Transverse colon (tissue), 4 donors: Measurements from ENCODE around the gene HYAL3. TPM values are rescaled to one million over a fixed set of nuclear protein-coding genes. Genes with fewer than 3 reads are reported as not detected.

Source experiments
- DNase-seq: peaks from one replicate; pipeline ENCODE4 v3.0.0-alpha.2; 2019
- H3K27ac ChIP-seq, 4 donors: fragments of 200-600 bp; sonication (generic); 2 replicates each; pipeline ENCODE4 v1.5.1; 2016 to 2018; ENCODE audit warnings: inconsistent platforms in 4 of 4
- H3K27me3 ChIP-seq: fragments of 200-600 bp; sonication (generic); 2 replicates; pipeline ENCODE4 v1.5.1; 2017; ENCODE audit warnings: inconsistent platforms
- H3K36me3 ChIP-seq, 4 donors: fragments of 200-600 bp; sonication (generic); 2 replicates each; pipeline ENCODE4 v1.5.1; 2017 to 2019; ENCODE audit warnings: inconsistent platforms in 4 of 4
- H3K4me1 ChIP-seq, 4 donors: fragments of 200-600 bp; sonication (generic); 2 replicates each; pipeline ENCODE4 v1.5.1; 2017 to 2020; ENCODE audit warnings: inconsistent platforms in 4 of 4
- H3K4me3 ChIP-seq, 4 donors: fragments of 200-600 bp; sonication (generic); 1 replicate in 1 of 4; 2 replicates in 3 of 4; pipeline versions ENCODE4 v1.5.1 to v1.6.1; 2017 to 2019; ENCODE audit warnings: inconsistent platforms in 4 of 4
- H3K9me3 ChIP-seq, 2 donors: fragments of 200-600 bp; sonication (generic); 2 replicates each; pipeline ENCODE4 v1.5.1; 2017 to 2019; ENCODE audit warnings: inconsistent platforms in 2 of 2
- EP300 ChIP-seq: sonication (generic); formaldehyde crosslinking; IDR thresholded peaks from one replicate; pipeline ENCODE4 v1.6.1; 2017; ENCODE audit warnings: antibody characterized with exemption, low read depth
- POLR2A ChIP-seq: fragments of 450-650 bp; IDR thresholded peaks from one replicate; pipeline ENCODE4 v1.6.1; 2016; ENCODE audit warnings: antibody characterized with exemption, mild to moderate bottlenecking, moderate library complexity
- POLR2AphosphoS5 ChIP-seq, 3 donors: sonication (generic); formaldehyde crosslinking; IDR thresholded peaks; one replicate each; pipeline ENCODE4 v1.6.1; 2016; ENCODE audit warnings: antibody characterized with exemption in 3 of 3
- WGBS, 2 donors: methylation state at CpG; one replicate each; pipeline ENCODE4 v1.1.5; 2018; ENCODE audit warnings: low coverage in 1 of 2; 5-methylcytosine and 5-hydroxymethylcytosine counted together
- in situ Hi-C, 4 donors: fragments of 200-750 bp; cut with MboI; loops; one replicate each; pipeline versions ENCODE4 v1.15.0 to v1.15.1; 2017; ENCODE audit warnings: low sequenced_read_pairs in 3 of 4, low pct_ligation_motif_present in 1 of 4, low pct_unique_long_range_greater_than_20kb in 1 of 4
- intact Hi-C: fragments of 100-400 bp; cut with DNase I; formaldehyde crosslinking; loops from one replicate; pipeline ENCODE4 v1.15.1; 2023; ENCODE audit warnings: low total_unique reads
- total RNA-seq, 4 donors: library from RNA; depleted of rRNA; stranded (reverse); fragments of >200 nt; gene quantifications; one replicate each; pipeline ENCODE4 v1.1.0, GENCODE V29; 2016
- TF ChIP-seq, protein P1 (sequence below), 5 experiments: fragments of 200-600 bp in 3 of 5; fragments of 450-650 bp in 2 of 5; sonication (generic) in 3 of 5; IDR thresholded peaks; 1 replicate in 2 of 5; 2 replicates in 3 of 5; pipeline ENCODE4 v1.5.1; 2016 to 2017; ENCODE audit warnings: antibody characterized with exemption in 5 of 5, inconsistent platforms in 3 of 5, mild to moderate bottlenecking in 2 of 5, moderate library complexity in 1 of 5

Gene HYAL3
- total RNA-seq, 4 donors from 2014 or later: 0.79 to 11.2 (median 3.8) TPM

DNA sequence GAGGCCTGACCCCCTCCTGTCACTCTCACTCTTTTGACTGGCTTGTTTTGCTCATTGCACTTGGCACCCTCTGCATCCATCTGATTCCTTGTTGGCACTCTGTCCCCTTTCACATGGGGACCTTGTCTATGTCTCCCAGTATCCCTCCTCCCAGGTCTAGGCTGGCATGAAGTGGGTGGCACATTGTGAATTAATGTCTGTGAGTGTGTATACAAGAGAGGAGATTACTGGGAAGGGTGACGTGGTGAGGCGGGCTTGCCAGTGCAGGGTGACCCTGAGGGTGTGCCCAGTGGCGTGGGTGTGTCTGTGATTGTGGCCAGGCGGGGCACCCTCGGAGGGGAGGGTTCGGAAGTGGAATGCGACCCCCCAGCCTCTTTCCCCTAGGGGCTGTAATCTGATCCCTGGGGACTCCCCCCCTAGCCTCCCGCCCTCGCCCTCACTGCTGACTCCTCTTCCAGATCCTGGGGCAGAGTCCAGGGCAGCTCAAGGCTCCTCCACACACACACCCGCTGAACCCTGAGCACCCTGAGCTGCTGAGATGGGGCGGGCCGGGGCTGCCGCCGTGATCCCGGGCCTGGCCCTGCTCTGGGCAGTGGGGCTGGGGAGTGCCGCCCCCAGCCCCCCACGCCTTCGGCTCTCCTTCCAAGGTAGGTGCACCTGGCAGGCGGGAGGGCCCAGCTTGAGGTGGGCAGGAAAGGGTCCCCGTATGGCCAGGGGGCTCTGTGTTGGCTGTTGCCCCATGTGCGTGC lies 30.3 kb downstream of the HYAL3 start, which contains the start of gene SEMA3B:
Gene SEMA3B, plus strand, starts transcription at position 445 of the 749 bp plus-strand sequence. Its CDS starts 94 bp downstream, at position 539.
- Histone ChIP-seq H3K27me3 (peaks cover 6% of the 10 kb centered on the region), H3K36me3 (no peaks in the 10 kb centered on the region), H3K4me3 (peak within 1 kb of the TSS; percentile 14 to 48 (median 32)), H3K27ac (peak within 1 kb of the TSS; percentile 85 to 96 (median 88)), H3K9me3 (no peaks in the 10 kb centered on the region), H3K4me1 (peaks cover 58 to 87% (median 66%) of the 10 kb centered on the region in 4 donors)
- TF ChIP-seq EP300: peak; percentile 5
- peak; percentile 38 to 82 (median 79) for TF ChIP-seq POLR2AphosphoS5 (IDR thresholded peaks at IDR 0.05)
- peak; percentile 79 for TF ChIP-seq POLR2A
- TF ChIP-seq, protein P1, sequence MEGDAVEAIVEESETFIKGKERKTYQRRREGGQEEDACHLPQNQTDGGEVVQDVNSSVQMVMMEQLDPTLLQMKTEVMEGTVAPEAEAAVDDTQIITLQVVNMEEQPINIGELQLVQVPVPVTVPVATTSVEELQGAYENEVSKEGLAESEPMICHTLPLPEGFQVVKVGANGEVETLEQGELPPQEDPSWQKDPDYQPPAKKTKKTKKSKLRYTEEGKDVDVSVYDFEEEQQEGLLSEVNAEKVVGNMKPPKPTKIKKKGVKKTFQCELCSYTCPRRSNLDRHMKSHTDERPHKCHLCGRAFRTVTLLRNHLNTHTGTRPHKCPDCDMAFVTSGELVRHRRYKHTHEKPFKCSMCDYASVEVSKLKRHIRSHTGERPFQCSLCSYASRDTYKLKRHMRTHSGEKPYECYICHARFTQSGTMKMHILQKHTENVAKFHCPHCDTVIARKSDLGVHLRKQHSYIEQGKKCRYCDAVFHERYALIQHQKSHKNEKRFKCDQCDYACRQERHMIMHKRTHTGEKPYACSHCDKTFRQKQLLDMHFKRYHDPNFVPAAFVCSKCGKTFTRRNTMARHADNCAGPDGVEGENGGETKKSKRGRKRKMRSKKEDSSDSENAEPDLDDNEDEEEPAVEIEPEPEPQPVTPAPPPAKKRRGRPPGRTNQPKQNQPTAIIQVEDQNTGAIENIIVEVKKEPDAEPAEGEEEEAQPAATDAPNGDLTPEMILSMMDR (IDR thresholded peaks at IDR 0.05): no peak
- DNase-seq: peak; percentile 89
- in situ Hi-C loops: no loop called here
- intact Hi-C loops: no loop called here
- 28% methylated on average over 11 of the region's 21 CpGs; no CpG with 5 or more reads in 1 of the 2 donors for WGBS, 2 donors

GRCh38 chr3:50268276-50268675 lies 30.9 kb downstream of the HYAL3 start:
- no peaks in the 10 kb centered on the region for H3K9me3 ChIP-seq
- DNase-seq: no peak
- 20 to 28% methylated on average over 1 to 3 of the region's 3 CpGs for WGBS, 2 donors
- in situ Hi-C loops (no loop called here), intact Hi-C loops (no loop called here)
- peak overlapping the region in 2 of 4 donors; percentile 32 to 48 for H3K4me3 ChIP-seq
- H3K27me3 ChIP-seq: peaks cover under 1% of the 10 kb centered on the region
- peaks cover 55 to 82% (median 61%) of the 10 kb centered on the region in 4 donors for H3K4me1 ChIP-seq
- no peaks in the 10 kb centered on the region for H3K36me3 ChIP-seq
- H3K27ac ChIP-seq: peak overlapping the region; percentile 85 to 96 (median 88)
- TF ChIP-seq POLR2AphosphoS5 (IDR thresholded peaks at IDR 0.05) (no peak), POLR2A (no peak), EP300 (no peak)
- TF ChIP-seq, protein P1 (IDR thresholded peaks at IDR 0.05): no peak

DNA sequence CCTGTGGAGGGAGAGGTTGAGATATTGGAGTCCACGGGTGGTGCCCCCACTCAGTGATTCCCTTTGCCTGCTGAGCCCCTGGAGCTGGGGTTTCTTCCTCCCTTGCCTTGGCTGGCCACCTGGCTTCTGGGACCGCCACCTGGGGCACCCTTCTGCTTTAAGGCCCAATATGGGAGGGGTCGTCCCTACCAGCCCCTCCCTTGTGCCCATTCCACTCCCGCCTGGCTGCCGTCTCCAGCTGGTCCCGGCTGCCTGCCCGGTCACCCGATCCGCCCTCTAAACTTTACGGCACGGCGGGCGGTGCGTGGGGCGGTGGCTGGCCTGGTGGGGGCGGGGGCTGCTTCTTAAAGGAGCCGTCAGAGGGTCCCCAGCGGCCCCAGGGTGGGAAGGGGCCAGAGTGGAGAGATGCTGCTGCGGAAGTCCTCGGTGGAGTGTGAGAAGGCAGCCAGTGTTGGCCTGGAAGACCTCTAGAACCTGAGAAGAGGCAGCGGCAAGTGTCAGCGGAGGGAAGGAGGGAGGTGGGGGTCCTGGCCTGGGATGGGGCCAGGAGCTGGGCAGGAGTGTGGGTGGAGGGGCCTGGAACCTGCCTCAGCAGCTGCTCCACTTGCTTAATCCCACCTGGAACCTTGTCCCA lies 31.8 kb downstream of the HYAL3 start:
- Histone ChIP-seq H3K27me3 (no peaks in the 10 kb centered on the region), H3K4me3 (peak overlapping the region; percentile 31 to 48 (median 40)), H3K4me1 (peaks cover 51 to 73% (median 56%) of the 10 kb centered on the region in 4 donors), H3K9me3 (no peaks in the 10 kb centered on the region), H3K36me3 (no peaks in the 10 kb centered on the region), H3K27ac (peak overlapping the region; percentile 85 to 96 (median 88))
- WGBS, 2 donors: 21% methylated on average over 9 of the region's 22 CpGs; no CpG with 5 or more reads in 1 of the 2 donors
- TF ChIP-seq POLR2AphosphoS5 (IDR thresholded peaks at IDR 0.05): peak; percentile 72 to 89 (median 82)
- TF ChIP-seq, protein P1 (IDR thresholded peaks at IDR 0.05): no peak
- TF ChIP-seq EP300: no peak
- peak; percentile 82 for TF ChIP-seq POLR2A
- intact Hi-C loops (no loop called here), in situ Hi-C loops (no loop called here)
- peak; percentile 79 for DNase-seq

DNA sequence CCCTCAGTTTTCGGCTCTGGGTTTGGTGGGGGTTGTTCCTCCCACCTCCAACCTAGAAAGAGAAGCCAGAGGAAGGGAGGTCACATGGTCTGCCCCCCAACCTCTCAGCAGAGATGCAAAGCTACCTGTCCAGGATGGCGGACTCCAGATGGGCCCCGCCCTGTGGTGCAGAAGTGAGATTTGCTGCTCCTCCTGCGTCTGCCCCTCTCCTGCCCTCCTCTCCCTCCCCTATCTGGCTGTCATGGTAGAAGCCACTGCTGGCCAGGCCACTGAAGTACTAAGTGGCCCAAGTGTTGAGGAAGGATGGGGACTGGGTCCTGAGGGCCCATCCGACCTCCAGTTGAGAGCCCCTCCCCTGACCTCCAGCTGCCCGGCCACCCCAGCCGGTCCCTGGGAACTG lies 32.4 kb downstream of the HYAL3 start:
- DNase-seq: no peak
- Histone ChIP-seq H3K36me3 (no peaks in the 10 kb centered on the region), H3K27me3 (no peaks in the 10 kb centered on the region), H3K9me3 (no peaks in the 10 kb centered on the region), H3K27ac (peak overlapping the region; percentile 85 to 96 (median 88)), H3K4me3 (peak overlapping the region; percentile 31 to 48 (median 40)), H3K4me1 (peaks cover 51 to 72% (median 56%) of the 10 kb centered on the region in 4 donors)
- WGBS, 2 donors: 51% methylated on average over 7 of the region's 7 CpGs; no CpG with 5 or more reads in 1 of the 2 donors
- TF ChIP-seq EP300 (no peak), POLR2AphosphoS5 (IDR thresholded peaks at IDR 0.05) (no peak), POLR2A (no peak)
- TF ChIP-seq, protein P1 (IDR thresholded peaks at IDR 0.05): no peak
- in situ Hi-C loops: no loop called here
- intact Hi-C loops: no loop called here
